HuH-7 (cell line): ENCODE results near the gene DNAJC1.
A peak's percentile ranks its signal among the peaks of the same experiment; 100 is the strongest.

Experiments
- DNase-seq: peaks from one replicate; pipeline ENCODE4 v3.0.0; 2011; ENCODE audit warnings: low spot score

Gene DNAJC1

GRCh38 chr10:21959998-21960397 is 43.5 kb downstream of the DNAJC1 start:
- DNase-seq, result no peak

GRCh38 chr10:21954690-21955089 is 48.8 kb downstream of the DNAJC1 start:
- no peak for DNase-seq

- no peak for DNase-seq
These were observed 49.4 kb downstream of the DNAJC1 start for GRCh38 chr10:21954132-21954531.

- DNase-seq, result peak; percentile 56
These were observed 49.9 kb downstream of the DNAJC1 start for GRCh38 chr10:21953585-21954057.

GRCh38 chr10:21950566-21950965 is 53.0 kb downstream of the DNAJC1 start:
- DNase-seq, result no peak

GRCh38 chr10:21946946-21947345 is 56.6 kb downstream of the DNAJC1 start:
- no peak for DNase-seq

- no peak for DNase-seq
These were observed 58.7 kb downstream of the DNAJC1 start for GRCh38 chr10:21944727-21945386.

- no peak for DNase-seq
These were observed 59.8 kb downstream of the DNAJC1 start for GRCh38 chr10:21943633-21944265.

GRCh38 chr10:21935439-21936023 is 68.0 kb downstream of the DNAJC1 start:
- DNase-seq, result no peak

- DNase-seq, result no peak
These were observed 69.2 kb downstream of the DNAJC1 start for GRCh38 chr10:21934307-21934706.

- no peak for DNase-seq
These were observed 74.5 kb downstream of the DNAJC1 start for GRCh38 chr10:21929070-21929469.

- DNase-seq, result no peak
These were observed 75.7 kb downstream of the DNAJC1 start for GRCh38 chr10:21927631-21928353.

GRCh38 chr10:21926949-21927348 is 76.6 kb downstream of the DNAJC1 start:
- peak; percentile 39 for DNase-seq

GRCh38 chr10:21926358-21926925 is 77.1 kb downstream of the DNAJC1 start:
- DNase-seq, result no peak

- no peak for DNase-seq
These were observed 77.7 kb downstream of the DNAJC1 start for GRCh38 chr10:21925851-21926250.

- DNase-seq, result no peak
These were observed 79.0 kb downstream of the DNAJC1 start for GRCh38 chr10:21924511-21924910.

- DNase-seq, result no peak
These were observed 82.9 kb downstream of the DNAJC1 start for GRCh38 chr10:21920633-21921032.

- DNase-seq, result no peak
These were observed 83.6 kb downstream of the DNAJC1 start for GRCh38 chr10:21919906-21920305.

- DNase-seq, result no peak
These were observed 84.4 kb downstream of the DNAJC1 start for GRCh38 chr10:21919117-21919516.

GRCh38 chr10:21912625-21913024 is 90.9 kb downstream of the DNAJC1 start:
- DNase-seq, result no peak

GRCh38 chr10:21910798-21911197 is 92.7 kb downstream of the DNAJC1 start:
- no peak for DNase-seq

GRCh38 chr10:21907436-21907835 is 96.1 kb downstream of the DNAJC1 start:
- DNase-seq, result no peak
